Measurements from ENCODE around the gene ERAS.
"Not testable (repeated sequence)": the region's sequence is repeated elsewhere in the genome, so short reads cannot be mapped to it uniquely, and the experiment has no call there.

Gene ERAS

GRCh38 chrX:48806081-48806480, 20.2 kb upstream of the ERAS start:
- TF ChIP-seq CTCF (IDR thresholded peaks at IDR 0.05; ENCODE audit: low read depth, low read length): no peak
- no peak overlapping the region for H3K4me3 ChIP-seq (replicated peaks in 1 of 2; ENCODE audit: low read depth in 2 of 2, low read length in 2 of 2)
- peak in 1 of 2 donors; percentile 0 for DNase-seq (ENCODE audit: low read depth in 2 of 2)

GRCh38 chrX:48813644-48814043, 12.7 kb upstream of the ERAS start:
- H3K4me3 ChIP-seq (replicated peaks in 1 of 2; ENCODE audit: low read depth in 2 of 2, low read length in 2 of 2): no peak overlapping the region
- no peak for TF ChIP-seq CTCF (IDR thresholded peaks at IDR 0.05; ENCODE audit: low read depth, low read length)
- no peak for DNase-seq (ENCODE audit: low read depth in 2 of 2)

- DNase-seq (ENCODE audit: low read depth in 2 of 2): no peak
- TF ChIP-seq CTCF (IDR thresholded peaks at IDR 0.05; ENCODE audit: low read depth, low read length): no peak
- no peak overlapping the region for H3K4me3 ChIP-seq (replicated peaks in 1 of 2; ENCODE audit: low read depth in 2 of 2, low read length in 2 of 2)
These were observed 11.6 kb upstream of the ERAS start for GRCh38 chrX:48814722-48815121.

GRCh38 chrX:48815266-48815665, 11.0 kb upstream of the ERAS start:
- no peak for TF ChIP-seq CTCF (IDR thresholded peaks at IDR 0.05; ENCODE audit: low read depth, low read length)
- no peak for DNase-seq (ENCODE audit: low read depth in 2 of 2)
- H3K4me3 ChIP-seq (replicated peaks in 1 of 2; ENCODE audit: low read depth in 2 of 2, low read length in 2 of 2): no peak overlapping the region

GRCh38 chrX:48816014-48816810, 10.1 kb upstream of the ERAS start:
- H3K4me3 ChIP-seq (replicated peaks in 1 of 2; ENCODE audit: low read depth in 2 of 2, low read length in 2 of 2): no peak overlapping the region
- TF ChIP-seq CTCF (IDR thresholded peaks at IDR 0.05; ENCODE audit: low read depth, low read length): no peak
- DNase-seq (ENCODE audit: low read depth in 2 of 2): no peak

GRCh38 chrX:48818098-48818497, 8.2 kb upstream of the ERAS start:
- no peak for TF ChIP-seq CTCF (IDR thresholded peaks at IDR 0.05; ENCODE audit: low read depth, low read length)
- DNase-seq (ENCODE audit: low read depth in 2 of 2): no peak
- no peak overlapping the region for H3K4me3 ChIP-seq (replicated peaks in 1 of 2; ENCODE audit: low read depth in 2 of 2, low read length in 2 of 2)

- DNase-seq (ENCODE audit: low read depth in 2 of 2): no peak
- no peak for TF ChIP-seq CTCF (IDR thresholded peaks at IDR 0.05; ENCODE audit: low read depth, low read length)
- H3K4me3 ChIP-seq (replicated peaks in 1 of 2; ENCODE audit: low read depth in 2 of 2, low read length in 2 of 2): no peak overlapping the region
These were observed 7.4 kb upstream of the ERAS start for GRCh38 chrX:48818866-48819265.

- DNase-seq (ENCODE audit: low read depth in 2 of 2): not testable (repeated sequence)
These were observed 6.9 kb upstream of the ERAS start for GRCh38 chrX:48819394-48819793.

More at GRCh38 chrX:48819394-48819793, 6.9 kb upstream of the ERAS start:
- not testable (repeated sequence) for H3K4me3 ChIP-seq (replicated peaks in 1 of 2; ENCODE audit: low read depth in 2 of 2, low read length in 2 of 2)

All from cardiac fibroblast (primary cell).